GM12891 (cell line): Measurements from ENCODE around the gene GLCCI1.

Source experiments
- PAX5 ChIP-seq: IDR thresholded peaks from 2 replicates; pipeline ENCODE4 v1.6.1; 2011; ENCODE audit warnings: low read length, moderate library complexity, mild to moderate bottlenecking; ENCODE audit not compliant: insufficient read depth, severe bottlenecking
- POLR2A ChIP-seq: IDR thresholded peaks from 2 replicates; pipeline ENCODE4 v1.6.1; 2011; ENCODE audit warnings: low read depth, low read length, control low read depth
- POLR2AphosphoS5 ChIP-seq: IDR thresholded peaks from 2 replicates; pipeline ENCODE4 v1.6.1; 2011; ENCODE audit warnings: low read depth, low read length, control low read depth
- SPI1 ChIP-seq: IDR thresholded peaks from 2 replicates; pipeline ENCODE4 v1.6.1; 2011; ENCODE audit warnings: low read depth, low read length, control low read depth
- TAF1 ChIP-seq: IDR thresholded peaks from 2 replicates; pipeline ENCODE4 v1.6.1; 2011; ENCODE audit warnings: low read depth, low read length, control low read depth

DNA sequence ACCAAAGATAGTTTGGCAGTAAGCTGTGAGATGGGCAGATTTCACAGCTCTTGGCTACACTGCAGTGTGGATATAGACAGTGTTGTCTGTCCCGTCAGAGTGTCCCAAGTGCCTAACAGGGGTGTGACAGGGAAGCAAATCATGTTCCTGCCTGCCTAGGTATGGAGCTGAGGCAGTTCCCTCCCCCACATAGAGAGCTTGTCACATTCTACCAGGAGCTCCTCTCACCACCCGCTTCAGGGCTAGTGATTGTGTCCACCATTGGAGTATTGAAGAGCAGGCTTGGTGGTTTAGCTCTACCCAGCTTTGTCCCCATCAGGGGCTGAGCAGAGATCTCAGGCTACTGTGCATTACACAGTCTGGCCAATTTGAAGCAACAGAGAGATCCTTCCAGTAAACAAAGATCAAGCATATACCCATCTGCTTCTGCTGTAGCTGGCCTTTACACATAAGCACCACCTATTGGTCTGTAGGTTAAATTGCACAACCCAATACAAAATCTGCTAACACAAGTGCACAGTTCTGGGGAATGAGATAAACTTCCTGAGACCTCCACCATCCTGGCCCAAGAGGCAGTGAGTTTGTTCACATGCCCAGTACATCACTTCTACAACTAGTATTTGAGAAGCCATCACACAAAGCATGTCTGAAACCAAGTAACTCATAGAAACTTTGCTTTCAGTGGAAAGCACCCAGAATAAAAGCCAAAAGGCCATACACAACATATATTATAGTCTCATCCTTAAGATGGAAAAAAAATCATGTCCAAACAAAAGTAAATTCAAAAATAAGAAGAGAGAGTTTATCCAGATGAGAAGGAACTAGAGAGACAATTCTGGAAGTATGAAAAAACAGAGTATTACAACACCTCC is 67.3 kb downstream of the GLCCI1 start:
- TF ChIP-seq POLR2A (no peak), TAF1 (no peak), POLR2AphosphoS5 (no peak), SPI1 (no peak), PAX5 (no peak)
